Stimulated activated CD4-positive, alpha-beta T cell treated with anti-CD3 and anti-CD28 coated beads, Interleukin-15, amount 100 ng/mL, for 24 hours (primary cell): ENCODE data around the gene FOXRED2.

Experiments used
- DNase-seq: peaks from one replicate; pipeline ENCODE4 v3.0.0-alpha.2; 2020

Gene FOXRED2

DNA sequence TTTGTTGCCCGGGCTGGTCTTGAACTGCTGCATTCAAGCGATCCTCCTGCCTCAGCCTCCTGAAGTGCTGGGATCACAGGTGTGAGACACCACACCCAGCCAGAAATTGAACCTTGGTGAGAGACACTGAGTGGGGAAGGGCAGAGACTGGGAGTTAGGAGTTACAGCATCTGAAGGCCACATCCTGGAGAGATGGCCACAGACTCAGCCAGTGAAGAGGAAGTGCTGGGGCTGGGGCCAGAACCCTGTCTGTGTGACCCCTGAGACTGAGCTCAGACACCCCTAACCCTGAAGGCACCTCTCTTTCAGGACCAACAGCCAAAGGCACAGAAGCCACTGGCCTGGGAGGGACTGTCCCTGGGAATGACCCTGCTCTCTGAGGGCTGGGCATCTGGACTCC, 59.2 kb downstream of the FOXRED2 start:
- DNase-seq: no peak

DNA sequence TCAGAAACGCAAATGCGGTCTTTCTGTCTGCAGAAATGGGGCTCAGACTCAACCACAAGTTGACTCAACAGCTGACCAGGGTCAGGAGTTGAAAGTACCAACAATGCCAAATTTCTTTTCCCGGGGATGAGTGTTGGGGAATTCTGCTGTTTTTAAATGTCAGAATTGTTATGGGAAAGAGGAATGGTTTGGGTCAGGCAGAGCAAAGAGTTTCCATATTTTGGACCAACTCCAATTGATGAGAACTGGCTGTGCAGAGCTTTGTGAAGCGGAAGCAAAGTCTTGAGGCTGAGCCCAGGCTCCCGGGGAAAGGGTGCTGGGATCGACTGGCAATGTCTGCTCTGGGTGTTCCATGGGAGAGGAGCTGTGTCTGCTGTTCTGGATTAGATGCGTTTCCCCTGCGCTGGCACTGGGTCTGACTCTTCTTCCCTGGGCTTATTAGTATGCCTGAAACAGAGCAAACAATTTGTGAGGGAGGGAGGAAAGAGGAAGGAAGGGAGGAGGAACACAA, 61.6 kb downstream of the FOXRED2 start:
- no peak for DNase-seq

- no peak for DNase-seq
Measured at GRCh38 chr22:36443198-36443770, 63.6 kb downstream of the FOXRED2 start.

GRCh38 chr22:36442506-36443197, 64.2 kb downstream of the FOXRED2 start:
- DNase-seq: no peak

GRCh38 chr22:36440429-36441002, 66.3 kb downstream of the FOXRED2 start:
- DNase-seq: no peak

GRCh38 chr22:36439481-36440271, 67.2 kb downstream of the FOXRED2 start:
- peak; percentile 55 for DNase-seq
